Motor neuron (in vitro differentiated cells): ENCODE results near the gene SPATA22. TPM values are rescaled to one million over a fixed set of nuclear protein-coding genes. Genes with fewer than 3 reads are reported as not detected.
"Not testable (repeated sequence)": the region's sequence is repeated elsewhere in the genome, so short reads cannot be mapped to it uniquely, and the experiment has no call there.

Experiments
- ATAC-seq, 8 experiments: fragments of 200-7000 bp; cut with Tn5 transposase; replicated peaks in 6 of 8; 2 replicates each; pipeline ENCODE4 v1.8.0; 2021; ENCODE audit warnings: mild to moderate bottlenecking in 8 of 8, moderate library complexity in 8 of 8
- H3K27ac ChIP-seq, 2 donors: fragments of 250-450 bp; sonication (Bioruptor Pico); 2 replicates each; pipeline ENCODE4 v1.9.0; 2021; ENCODE audit warnings: antibody characterized with exemption in 2 of 2, mild to moderate bottlenecking in 2 of 2, moderate library complexity in 1 of 2
- H3K4me1 ChIP-seq, 2 donors: fragments of 250-450 bp; sonication (Bioruptor Pico); replicated peaks in 1 of 2; 2 replicates each; pipeline ENCODE4 v1.6.1; 2021; ENCODE audit warnings: antibody characterized with exemption in 2 of 2, mild to moderate bottlenecking in 2 of 2, moderate library complexity in 1 of 2
- H3K4me3 ChIP-seq, 5 donors: fragments of 250-450 bp; sonication (Bioruptor Pico); 2 replicates each; pipeline ENCODE4 v1.9.0; 2021; ENCODE audit warnings: antibody characterized with exemption in 5 of 5, mild to moderate bottlenecking in 5 of 5, moderate library complexity in 4 of 5
- WGBS, 10 experiments: fragments of 450-650 bp; shearing (Covaris generic); methylation state at CpG; one replicate each; pipeline ENCODE4 v1.0.0; 2022; 5-methylcytosine and 5-hydroxymethylcytosine counted together
- in situ Hi-C, 9 experiments: fragments of 400-800 bp; cut with MboI; loops; one replicate each; pipeline ENCODE4 v1.15.0; 2021; ENCODE audit warnings: low sequenced_read_pairs in 9 of 9, low pct_unique_long_range_greater_than_20kb in 2 of 9; ENCODE audit not compliant: unreplicated experiment in 9 of 9
- total RNA-seq, 8 experiments: library from RNA; unstranded; fragments of 300-600 nt; gene quantifications; 2 replicates each; pipeline versions ENCODE4 v1.2.3 to v1.2.4, GENCODE V29; 2022

The SPATA22 gene
- total RNA-seq, 8 experiments from 2014 or later = 0.19 to 1.7 (median 0.72) TPM; not detected in 4

- H3K4me3 ChIP-seq = no peak overlapping the region
- in situ Hi-C loops = no loop called here
- 14 to 100% (median 72%) methylated on average over 1 to 2 of the region's 2 CpGs for WGBS, 10 experiments
- no peaks in the 10 kb centered on the region for H3K4me1 ChIP-seq
- ATAC-seq = peak in 3 of 8 experiments; percentile 27 to 47 (median 43)
- no peak overlapping the region for H3K27ac ChIP-seq
Observed at GRCh38 chr17:3448059-3448665, 23.5 kb downstream of the SPATA22 start.

GRCh38 chr17:3447625-3448024, 24.0 kb downstream of the SPATA22 start:
- in situ Hi-C loops = no loop called here
- WGBS, 10 experiments = 0 to 100% (median 69%) methylated on average over 1 to 2 of the region's 2 CpGs; no CpG with 5 or more reads in 2 of the 10 experiments
- H3K4me1 ChIP-seq = no peaks in the 10 kb centered on the region
- no peak overlapping the region for H3K27ac ChIP-seq
- ATAC-seq = peak in 4 of 8 experiments; percentile 43 to 93 (median 74)
- H3K4me3 ChIP-seq = no peak overlapping the region

GRCh38 chr17:3440451-3440850, 31.2 kb downstream of the SPATA22 start:
- Histone ChIP-seq H3K4me1 (no peaks in the 10 kb centered on the region), H3K27ac (no peak overlapping the region), H3K4me3 (no peak overlapping the region)
- in situ Hi-C loops = no loop called here
- peak in 1 of 8 experiments; percentile 50 for ATAC-seq
- WGBS, 10 experiments = 0 to 100% (median 83%) methylated on average over 1 to 2 of the region's 2 CpGs; no CpG with 5 or more reads in 1 of the 10 experiments

- Histone ChIP-seq H3K4me3 (no peak overlapping the region), H3K27ac (no peak overlapping the region), H3K4me1 (no peaks in the 10 kb centered on the region)
- WGBS, 10 experiments = 0 to 100% (median 25%) methylated on average over 1 of the region's 1 CpG; no CpG with 5 or more reads in 2 of the 10 experiments
- in situ Hi-C loops = no loop called here
- ATAC-seq = peak in 2 of 8 experiments; percentile 75 to 93
Observed at GRCh38 chr17:3438368-3438767, 33.3 kb downstream of the SPATA22 start.

- no peak within 1 kb of the TSS for H3K4me3 ChIP-seq
- ATAC-seq = no peak
- H3K4me1 ChIP-seq = no peaks in the 10 kb centered on the region
- H3K27ac ChIP-seq = no peak within 1 kb of the TSS
- 17 to 100% (median 80%) methylated on average over 1 to 3 of the region's 3 CpGs; no CpG with 5 or more reads in 1 of the 10 experiments for WGBS, 10 experiments
- in situ Hi-C loops = no loop called here
Observed at GRCh38 chr17:3433741-3434140, 37.9 kb downstream of the SPATA22 start, which contains the start of gene OR1E2. Gene OR1E2 (minus strand): TSS chr17:3433841. CDS start chr17:3433841, 0 bp downstream.

- in situ Hi-C loops, H3K4me1 ChIP-seq, H3K27ac ChIP-seq, H3K4me3 ChIP-seq: not testable (repeated sequence)
- ATAC-seq = peak in 3 of 8 experiments; percentile 59 to 72 (median 68)
- WGBS, 10 experiments = 17 to 100% (median 20%) methylated on average over 1 of the region's 7 CpGs; no CpG with 5 or more reads in 7 of the 10 experiments
Observed at GRCh38 chr17:3433215-3433614, 38.4 kb downstream of the SPATA22 start.

GRCh38 chr17:3418222-3418621, 53.4 kb downstream of the SPATA22 start:
- ATAC-seq = no peak
- in situ Hi-C loops = no loop called here
- Histone ChIP-seq H3K4me3 (no peak overlapping the region), H3K4me1 (no peaks in the 10 kb centered on the region), H3K27ac (no peak overlapping the region)
- 0 to 75% (median 14%) methylated on average over 1 to 2 of the region's 2 CpGs; no CpG with 5 or more reads in 1 of the 10 experiments for WGBS, 10 experiments

GRCh38 chr17:3415610-3416009, 56.0 kb downstream of the SPATA22 start:
- in situ Hi-C loops = no loop called here
- 23 to 75% (median 63%) methylated on average over 1 to 5 of the region's 5 CpGs for WGBS, 10 experiments

GRCh38 chr17:3412216-3412615, 59.4 kb downstream of the SPATA22 start:
- no CpG with 5 or more reads among the region's 16 CpGs for WGBS, 10 experiments
- ATAC-seq, H3K4me3 ChIP-seq, in situ Hi-C loops, H3K27ac ChIP-seq, H3K4me1 ChIP-seq: not testable (repeated sequence)

More at GRCh38 chr17:3415610-3416009, 56.0 kb downstream of the SPATA22 start:
- no peak overlapping the region for H3K27ac ChIP-seq
- ATAC-seq = no peak
- H3K4me3 ChIP-seq = no peak overlapping the region
- no peaks in the 10 kb centered on the region for H3K4me1 ChIP-seq

- in situ Hi-C loops = no loop called here
- no peak for ATAC-seq
Observed at GRCh38 chr17:3411070-3411469, 60.5 kb downstream of the SPATA22 start, which contains the start of gene OR3A3. Gene OR3A3 (plus strand): TSS chr17:3411370.

GRCh38 chr17:3403856-3404255, 67.8 kb downstream of the SPATA22 start:
- in situ Hi-C loops, ATAC-seq, H3K4me3 ChIP-seq, H3K4me1 ChIP-seq, H3K27ac ChIP-seq: not testable (repeated sequence)
- 0 to 100% (median 71%) methylated on average over 1 of the region's 1 CpG; no CpG with 5 or more reads in 5 of the 10 experiments for WGBS, 10 experiments

More at GRCh38 chr17:3411070-3411469, 60.5 kb downstream of the SPATA22 start, which contains the start of gene OR3A3:
- H3K4me1 ChIP-seq = no peaks in the 10 kb centered on the region
- WGBS, 10 experiments = 50 to 100% (median 85%) methylated on average over 1 of the region's 3 CpGs; no CpG with 5 or more reads in 4 of the 10 experiments
- no peak within 1 kb of the TSS for H3K27ac ChIP-seq
- H3K4me3 ChIP-seq = no peak within 1 kb of the TSS

- in situ Hi-C loops = no loop called here
- H3K4me3 ChIP-seq = no peak overlapping the region
- no peak for ATAC-seq
- no peaks in the 10 kb centered on the region for H3K4me1 ChIP-seq
- no peak overlapping the region for H3K27ac ChIP-seq
- 8 to 54% (median 38%) methylated on average over 1 to 2 of the region's 2 CpGs for WGBS, 10 experiments
Observed at GRCh38 chr17:3401786-3402185, 69.8 kb downstream of the SPATA22 start.

GRCh38 chr17:3400055-3400454, 71.6 kb downstream of the SPATA22 start:
- no peak for ATAC-seq
- no peak overlapping the region for H3K4me3 ChIP-seq
- no peak overlapping the region for H3K27ac ChIP-seq
- WGBS, 10 experiments = 0 to 89% (median 66%) methylated on average over 2 to 6 of the region's 6 CpGs; no CpG with 5 or more reads in 1 of the 10 experiments
- in situ Hi-C loops = no loop called here
- H3K4me1 ChIP-seq = no peaks in the 10 kb centered on the region
